Choroid plexus epithelial cell (primary cell): ENCODE data around the gene MGAT5.
"Not testable (repeated sequence)": the region's sequence is repeated elsewhere in the genome, so short reads cannot be mapped to it uniquely, and the experiment has no call there.

Experiments
- DNase-seq: peaks from one replicate; pipeline ENCODE4 v3.0.0-alpha.2; 2010; ENCODE audit warnings: low read depth
- H3K4me3 ChIP-seq: 2 replicates; pipeline ENCODE4 v1.5.1; 2011; ENCODE audit warnings: low read depth, mild to moderate bottlenecking, control low read depth, low read length, moderate library complexity
- TF ChIP-seq, protein P1 (sequence below): conservative IDR thresholded peaks from 2 replicates; pipeline ENCODE4 v1.5.1; 2011; ENCODE audit warnings: low read depth, mild to moderate bottlenecking, control low read depth, inconsistent platforms, low read length, moderate library complexity

Gene MGAT5

DNA sequence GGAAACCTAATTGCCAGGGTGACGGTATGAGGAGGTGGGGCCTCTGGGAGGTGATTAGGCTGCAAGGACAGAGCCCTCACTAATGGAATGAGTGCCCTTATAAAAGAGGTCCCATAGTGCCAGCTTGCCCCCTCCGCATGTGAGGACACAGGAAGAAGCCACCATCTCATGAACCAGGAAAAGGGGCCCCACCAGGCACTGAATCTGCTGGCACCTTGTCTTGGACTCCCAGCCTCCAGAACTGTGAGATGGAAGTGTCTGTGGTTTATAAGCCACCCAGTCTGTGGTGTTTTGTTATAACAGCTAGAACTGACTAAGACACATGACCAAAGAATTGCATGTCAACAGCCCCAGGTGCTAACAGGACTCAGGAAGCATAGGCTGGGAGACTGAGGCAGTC lies 214.3 kb downstream of the MGAT5 start:
- TF ChIP-seq, protein P1, sequence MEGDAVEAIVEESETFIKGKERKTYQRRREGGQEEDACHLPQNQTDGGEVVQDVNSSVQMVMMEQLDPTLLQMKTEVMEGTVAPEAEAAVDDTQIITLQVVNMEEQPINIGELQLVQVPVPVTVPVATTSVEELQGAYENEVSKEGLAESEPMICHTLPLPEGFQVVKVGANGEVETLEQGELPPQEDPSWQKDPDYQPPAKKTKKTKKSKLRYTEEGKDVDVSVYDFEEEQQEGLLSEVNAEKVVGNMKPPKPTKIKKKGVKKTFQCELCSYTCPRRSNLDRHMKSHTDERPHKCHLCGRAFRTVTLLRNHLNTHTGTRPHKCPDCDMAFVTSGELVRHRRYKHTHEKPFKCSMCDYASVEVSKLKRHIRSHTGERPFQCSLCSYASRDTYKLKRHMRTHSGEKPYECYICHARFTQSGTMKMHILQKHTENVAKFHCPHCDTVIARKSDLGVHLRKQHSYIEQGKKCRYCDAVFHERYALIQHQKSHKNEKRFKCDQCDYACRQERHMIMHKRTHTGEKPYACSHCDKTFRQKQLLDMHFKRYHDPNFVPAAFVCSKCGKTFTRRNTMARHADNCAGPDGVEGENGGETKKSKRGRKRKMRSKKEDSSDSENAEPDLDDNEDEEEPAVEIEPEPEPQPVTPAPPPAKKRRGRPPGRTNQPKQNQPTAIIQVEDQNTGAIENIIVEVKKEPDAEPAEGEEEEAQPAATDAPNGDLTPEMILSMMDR = no peak
- no peak for DNase-seq
- no peak overlapping the region for H3K4me3 ChIP-seq

DNA sequence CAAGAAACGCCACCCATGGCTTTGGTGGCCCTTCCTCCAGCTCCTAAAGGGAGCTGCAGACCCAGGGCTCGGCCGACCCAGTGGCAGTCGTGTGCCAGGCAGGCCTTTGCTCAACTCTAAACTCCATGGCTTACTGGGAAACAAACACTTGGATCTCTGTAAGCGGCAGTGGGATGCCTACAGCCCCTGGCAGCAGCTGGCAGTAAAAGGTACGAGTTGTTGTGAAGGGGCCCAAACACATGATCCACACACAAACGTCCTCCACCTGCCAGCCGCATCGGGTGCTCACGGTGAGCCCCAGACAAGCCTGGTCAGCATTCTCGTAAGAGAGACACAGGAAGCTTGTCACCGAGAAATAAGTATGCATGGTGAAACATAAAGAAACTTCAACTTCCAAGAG lies 214.9 kb downstream of the MGAT5 start:
- H3K4me3 ChIP-seq = no peak overlapping the region
- no peak for DNase-seq
- TF ChIP-seq, protein P1 = no peak

DNA sequence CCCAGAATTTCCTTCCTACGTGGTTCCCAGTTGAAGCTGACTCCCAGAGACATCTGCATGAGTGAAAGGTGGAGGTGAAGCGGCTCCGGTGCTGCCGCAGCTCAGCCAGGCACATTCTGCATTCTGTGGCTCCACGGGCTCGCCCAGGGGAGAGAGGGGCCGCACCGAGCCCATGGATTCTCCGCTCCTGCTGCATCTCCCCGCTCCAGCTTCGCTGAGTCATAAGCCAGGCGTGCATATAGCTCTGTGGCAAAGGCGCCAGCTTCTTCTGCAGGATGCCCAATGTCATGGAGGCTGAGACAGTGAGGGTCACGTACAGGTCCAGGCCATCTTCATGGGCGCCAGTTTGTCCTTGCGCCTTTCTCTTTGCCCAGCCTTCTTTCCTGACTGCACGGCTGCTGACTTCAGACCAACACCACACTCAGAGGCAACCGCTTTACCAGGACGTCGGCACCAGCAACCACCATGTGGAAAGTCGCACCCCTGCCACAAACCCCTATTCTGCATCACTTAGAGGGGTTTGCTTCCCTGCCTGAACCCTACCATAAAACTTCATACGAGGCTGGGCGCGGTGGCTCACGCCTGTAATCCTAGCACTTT lies 215.7 kb downstream of the MGAT5 start:
- no peak for DNase-seq
- TF ChIP-seq, protein P1 = no peak
- no peak overlapping the region for H3K4me3 ChIP-seq

DNA sequence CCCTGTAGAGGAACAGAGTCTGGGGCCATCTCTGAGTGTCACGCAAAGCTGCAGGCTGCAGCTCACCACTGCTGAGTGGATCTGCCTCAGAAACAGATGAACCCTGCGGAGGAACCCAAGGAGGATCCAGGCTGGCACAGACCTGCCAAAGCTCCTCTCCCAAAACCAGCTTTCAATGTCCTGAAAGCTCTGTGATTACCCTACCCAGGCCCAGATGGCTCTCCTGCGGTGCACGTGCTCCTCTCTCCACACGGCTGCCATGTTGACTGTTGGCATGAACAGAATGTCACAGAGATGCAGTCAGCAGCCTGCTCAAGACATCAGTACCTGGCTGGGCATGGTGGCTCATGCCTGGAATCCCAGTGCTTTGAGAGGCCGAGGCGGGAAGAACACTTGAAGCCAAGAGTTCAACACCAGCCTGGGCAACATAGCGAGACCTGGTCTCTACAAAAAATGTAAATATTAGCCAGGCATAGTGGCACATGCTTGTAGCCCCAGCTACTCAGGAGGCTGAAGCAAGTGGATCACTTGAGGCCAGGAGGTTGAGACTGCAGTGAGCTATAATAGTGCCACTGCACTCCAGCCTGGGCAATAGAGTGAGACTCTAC lies 216.8 kb downstream of the MGAT5 start:
- no peak for DNase-seq
- H3K4me3 ChIP-seq = no peak overlapping the region
- TF ChIP-seq, protein P1 = no peak

DNA sequence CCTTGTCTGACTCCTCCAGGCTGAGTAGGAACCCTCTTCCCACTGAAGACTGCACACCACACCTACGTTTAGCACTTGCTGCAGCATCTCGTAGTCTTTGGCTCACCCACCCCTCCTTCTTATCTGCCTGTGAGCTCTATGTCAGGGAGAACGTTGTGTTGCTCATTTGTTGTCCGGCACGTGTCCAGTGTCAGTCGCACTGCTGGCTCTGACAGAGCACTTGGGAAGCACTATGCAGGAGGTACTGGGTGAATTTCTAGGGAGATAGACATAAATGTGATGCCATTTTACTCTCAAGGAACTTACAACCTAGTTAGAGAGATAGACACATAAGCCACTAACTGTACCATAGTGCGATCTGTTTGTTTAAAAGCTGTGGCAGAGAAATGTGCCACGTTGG lies 223.1 kb downstream of the MGAT5 start:
- H3K4me3 ChIP-seq, DNase-seq: not testable (repeated sequence)

DNA sequence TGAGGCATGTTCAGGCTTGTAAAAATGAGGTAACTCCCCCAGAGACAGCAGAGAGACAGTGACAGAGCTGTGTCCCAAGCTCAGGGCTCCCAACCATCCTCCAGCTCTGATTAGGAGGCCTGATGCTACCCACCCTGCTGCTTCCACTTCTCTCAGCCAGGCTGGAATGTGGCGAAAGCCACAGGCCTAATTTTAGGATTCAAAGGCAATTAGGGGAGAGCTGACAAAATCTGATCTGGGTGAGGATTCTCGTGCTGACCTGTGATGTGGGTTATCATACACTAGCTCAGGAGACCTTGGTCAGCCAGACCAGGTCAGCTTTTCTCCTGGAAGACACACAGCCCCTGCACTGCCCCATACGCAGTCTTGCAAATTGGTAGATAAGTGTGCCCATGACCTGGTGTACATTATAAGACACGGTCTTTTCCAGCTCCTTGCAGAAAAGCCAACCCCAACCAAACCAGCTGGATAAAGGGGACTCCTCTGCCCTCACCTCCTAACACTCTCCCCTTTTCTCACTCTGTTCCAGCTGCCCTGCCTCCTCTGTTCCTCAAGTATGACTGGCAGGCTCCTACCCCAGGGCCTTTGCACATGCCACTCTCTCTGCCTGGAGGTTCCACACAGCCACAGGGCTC lies 225.9 kb downstream of the MGAT5 start:
- TF ChIP-seq, protein P1 = no peak
- H3K4me3 ChIP-seq = no peak overlapping the region
- no peak for DNase-seq

DNA sequence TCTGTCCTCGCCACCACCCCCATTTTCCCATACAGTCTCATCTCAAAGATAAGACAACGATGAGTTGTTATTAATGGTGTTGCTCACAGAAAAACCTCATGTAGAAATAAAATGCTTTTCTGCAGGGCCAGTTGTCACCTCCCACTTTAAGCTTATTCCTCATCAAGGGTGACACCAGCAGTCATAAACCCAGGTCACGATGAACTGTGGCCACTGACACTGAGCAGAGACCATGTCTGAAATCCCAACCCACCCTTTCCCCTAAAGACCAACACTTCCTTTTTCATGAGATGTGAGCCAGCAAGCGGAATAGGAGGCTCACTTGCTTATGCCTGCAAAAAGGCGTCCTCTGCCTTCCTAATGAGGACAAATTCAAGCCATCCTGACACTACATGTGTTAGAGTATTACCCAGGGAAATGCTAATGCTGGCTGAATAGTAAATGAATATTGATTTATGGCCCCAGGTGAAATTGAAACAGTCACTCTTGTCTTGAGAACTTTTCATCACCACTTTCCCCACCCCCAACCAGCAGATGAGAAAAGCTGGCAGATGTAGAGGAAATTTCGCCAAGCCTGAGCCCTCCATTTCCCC lies 228.4 kb downstream of the MGAT5 start:
- no peak overlapping the region for H3K4me3 ChIP-seq
- no peak for DNase-seq
- TF ChIP-seq, protein P1 = no peak
